ENCODE results near the gene FOXD3. TPM values are rescaled to one million over a fixed set of nuclear protein-coding genes. Genes with fewer than 3 reads are reported as not detected.

FOXD3 gene
- not detected for polyA plus RNA-seq (2013, experiment 1 of 2; ENCODE audit: insufficient read length)
- polyA plus RNA-seq (2013, experiment 2 of 2; ENCODE audit: insufficient read length) = not detected

- DNase-seq = peak; percentile 26
Measured at GRCh38 chr1:63322114-63322943, at the start of gene FOXD3. Gene FOXD3, plus strand, starts transcription at chr1:63322567. Its CDS starts 492 bp downstream, at chr1:63323059.

DNA sequence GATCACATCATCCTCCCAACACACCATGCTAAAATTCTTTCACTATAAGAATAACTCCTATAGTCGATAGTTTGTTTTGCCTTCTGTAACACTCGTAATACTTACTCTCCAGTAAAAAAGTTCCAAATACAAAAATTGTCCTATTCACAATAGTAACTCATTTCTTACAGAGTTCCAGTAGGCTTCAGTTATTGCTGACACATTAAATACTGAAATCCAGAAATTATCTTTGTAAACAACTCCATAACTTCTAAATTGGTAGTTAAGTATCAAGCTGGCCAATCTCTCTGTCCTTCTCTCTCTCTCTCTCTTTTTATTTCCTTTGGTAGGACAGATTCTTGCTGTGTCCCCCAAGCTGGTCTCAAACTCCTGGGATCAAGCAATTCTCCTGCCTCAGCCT, 49.6 kb upstream of the FOXD3 start:
- no peak for DNase-seq

DNA sequence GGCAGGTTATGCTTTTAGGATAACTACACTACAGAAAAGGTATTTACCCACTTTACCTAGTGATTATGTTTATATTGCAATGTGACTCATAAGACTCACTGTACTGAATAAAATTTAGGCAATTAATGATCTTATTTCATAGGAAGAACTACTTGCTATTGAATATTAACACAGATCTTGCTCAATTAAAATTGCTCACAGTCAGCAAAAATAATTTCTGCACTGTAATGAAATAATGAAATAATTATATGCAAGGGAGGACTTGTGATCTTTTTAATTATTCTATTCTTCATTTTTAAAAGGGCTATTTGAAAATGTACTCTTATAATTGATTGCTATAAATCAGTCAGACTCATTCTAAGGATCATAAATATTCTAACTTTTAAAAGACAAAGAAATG, 48.0 kb upstream of the FOXD3 start:
- no peak for DNase-seq

DNA sequence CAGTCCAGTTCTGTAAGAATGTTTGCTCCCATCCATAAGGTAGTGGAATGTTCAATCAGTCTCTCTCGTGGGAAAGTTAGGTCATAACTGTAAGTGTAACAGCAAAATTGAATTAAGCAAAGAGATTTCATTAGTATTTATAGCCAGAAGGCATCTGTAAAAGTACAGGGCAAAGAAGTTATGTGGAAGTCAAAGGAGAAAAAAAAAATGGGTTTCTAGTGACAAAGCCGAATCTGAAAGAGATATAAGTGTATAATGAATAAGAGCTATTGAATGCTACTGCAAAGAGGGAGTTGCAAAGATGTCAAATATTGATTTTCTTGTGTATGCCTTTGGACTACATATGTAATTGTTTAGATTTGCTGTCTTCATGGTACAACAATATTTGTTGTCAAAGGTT, 47.4 kb upstream of the FOXD3 start:
- DNase-seq = no peak

GRCh38 chr1:63276624-63277023, 45.7 kb upstream of the FOXD3 start:
- no peak for DNase-seq

DNA sequence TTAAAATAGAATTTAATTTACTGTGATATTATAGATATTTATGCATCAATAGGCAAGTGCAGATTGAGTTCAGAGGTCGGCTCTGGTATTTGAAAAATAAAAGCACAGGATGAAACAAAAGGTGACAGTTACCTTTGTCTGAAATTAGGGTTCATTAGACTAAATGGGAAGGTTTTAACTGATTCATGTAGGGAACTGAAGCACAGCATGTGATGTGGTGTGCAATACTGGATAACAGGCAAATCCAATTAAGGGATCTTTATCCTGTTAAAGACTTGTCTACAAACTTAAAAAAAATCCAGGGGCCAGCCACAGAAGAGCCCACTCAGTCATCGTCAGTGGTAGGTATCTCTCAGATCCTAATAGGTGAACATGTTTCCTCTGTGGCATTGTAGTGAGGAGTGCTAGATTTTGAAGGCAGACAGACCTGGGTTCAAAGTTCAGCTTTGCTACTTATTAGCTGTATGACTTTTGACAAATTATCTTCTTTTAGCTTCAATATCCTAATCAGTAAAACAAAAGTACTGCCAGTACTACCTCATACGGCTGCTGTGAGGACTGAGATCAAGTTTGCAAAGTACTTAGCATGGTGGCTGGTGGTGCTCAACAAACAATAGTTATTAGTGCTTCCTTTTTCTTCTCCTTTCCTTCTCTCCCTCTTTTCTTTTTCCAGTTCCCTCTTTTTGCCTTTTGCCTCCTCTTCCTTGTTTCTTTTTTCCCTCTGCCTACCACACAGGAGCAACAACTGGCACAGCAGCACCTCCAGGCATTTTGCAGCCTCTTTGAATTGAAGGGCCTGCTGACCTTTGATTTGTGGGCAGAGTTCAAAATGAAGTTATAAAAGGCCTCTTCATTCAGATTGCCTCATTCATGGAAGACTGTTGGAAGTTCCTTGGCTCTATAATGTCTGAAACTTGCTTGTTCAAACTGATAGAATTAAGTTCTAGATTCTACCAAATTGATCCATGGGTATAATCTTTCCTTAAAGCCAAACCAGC, 44.9 kb upstream of the FOXD3 start:
- DNase-seq = no peak

GRCh38 chr1:63281753-63282152, 40.6 kb upstream of the FOXD3 start:
- no peak for DNase-seq

- no peak for DNase-seq
Measured at GRCh38 chr1:63289135-63289534, 33.2 kb upstream of the FOXD3 start.

DNA sequence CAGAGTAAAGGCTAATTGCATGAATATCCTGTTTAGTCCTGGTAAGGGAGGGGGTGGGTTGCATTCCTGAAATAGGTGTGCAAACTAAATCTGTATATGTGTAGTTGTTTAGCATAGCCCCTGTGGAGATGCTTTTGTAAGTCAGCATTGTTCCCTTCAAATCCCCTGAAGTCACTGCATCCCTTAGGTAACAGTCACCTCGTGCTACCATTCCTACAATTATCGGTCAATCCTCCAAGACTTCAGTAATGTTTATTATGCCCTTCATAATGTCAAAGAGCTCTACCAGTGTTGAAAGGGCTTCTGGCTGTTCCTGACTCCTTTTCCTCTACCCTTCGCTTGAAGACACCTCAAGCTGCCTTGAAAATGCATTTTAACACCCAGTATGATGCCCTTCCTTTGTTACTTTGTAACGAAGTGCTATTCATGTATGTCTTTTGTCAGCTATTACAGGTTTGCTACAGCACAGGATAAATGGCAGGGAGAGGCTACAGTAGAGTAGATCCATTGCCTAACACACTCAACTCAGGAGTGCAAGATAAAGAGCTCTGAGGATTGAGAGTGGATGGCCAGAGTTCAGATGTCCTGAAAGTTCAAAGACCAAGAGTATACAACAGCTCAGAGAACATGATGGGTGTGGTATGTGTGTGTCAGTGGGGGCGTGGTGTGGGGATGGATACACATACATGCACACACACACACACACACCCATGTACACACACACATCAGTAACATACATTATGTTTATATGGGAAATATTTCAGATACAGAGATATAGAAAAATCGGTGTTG, 27.4 kb upstream of the FOXD3 start:
- no peak for DNase-seq

DNA sequence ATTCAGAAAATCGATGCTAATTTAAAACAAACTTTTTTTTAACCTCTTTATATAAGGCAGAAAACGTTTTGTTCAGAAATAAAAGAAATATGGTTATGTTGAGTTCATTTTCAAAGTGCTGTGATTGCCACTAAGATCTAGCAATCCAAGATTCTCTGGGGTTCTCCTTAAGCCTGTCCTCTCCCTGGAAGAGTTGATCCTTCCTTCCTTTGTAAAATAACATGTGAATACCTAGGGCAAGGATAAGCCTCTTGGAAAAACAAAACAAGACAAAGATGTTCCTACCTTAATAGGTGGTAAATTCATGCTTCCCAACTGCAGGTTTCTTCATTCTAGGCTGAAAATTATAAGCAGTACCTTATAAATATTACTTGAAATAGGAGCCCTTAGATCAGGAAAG, 18.0 kb upstream of the FOXD3 start:
- no peak for DNase-seq

- DNase-seq = no peak
Measured at GRCh38 chr1:63305043-63305442, 17.3 kb upstream of the FOXD3 start.

GRCh38 chr1:63307196-63307794, 15.1 kb upstream of the FOXD3 start:
- no peak for DNase-seq

DNA sequence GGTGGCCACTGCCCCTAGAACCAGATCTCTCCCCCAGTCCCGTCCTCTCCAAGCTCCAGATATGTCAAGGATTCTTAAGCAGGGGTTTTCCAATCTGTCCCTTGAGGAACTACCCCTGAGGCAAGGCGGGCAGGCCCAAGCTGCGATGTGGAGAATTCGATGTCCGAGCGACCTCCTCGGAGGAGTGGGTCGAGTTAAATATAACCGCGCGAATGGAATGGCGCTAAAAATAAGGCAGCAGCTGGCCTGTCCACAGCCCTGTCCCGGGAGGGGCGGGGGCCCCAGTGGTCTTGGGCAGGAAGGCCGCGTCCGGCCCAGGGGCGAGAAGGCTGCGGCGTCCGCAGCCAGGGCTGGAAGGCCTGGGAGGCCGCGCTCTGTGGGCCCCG, 5.8 kb upstream of the FOXD3 start:
- no peak for DNase-seq

DNA sequence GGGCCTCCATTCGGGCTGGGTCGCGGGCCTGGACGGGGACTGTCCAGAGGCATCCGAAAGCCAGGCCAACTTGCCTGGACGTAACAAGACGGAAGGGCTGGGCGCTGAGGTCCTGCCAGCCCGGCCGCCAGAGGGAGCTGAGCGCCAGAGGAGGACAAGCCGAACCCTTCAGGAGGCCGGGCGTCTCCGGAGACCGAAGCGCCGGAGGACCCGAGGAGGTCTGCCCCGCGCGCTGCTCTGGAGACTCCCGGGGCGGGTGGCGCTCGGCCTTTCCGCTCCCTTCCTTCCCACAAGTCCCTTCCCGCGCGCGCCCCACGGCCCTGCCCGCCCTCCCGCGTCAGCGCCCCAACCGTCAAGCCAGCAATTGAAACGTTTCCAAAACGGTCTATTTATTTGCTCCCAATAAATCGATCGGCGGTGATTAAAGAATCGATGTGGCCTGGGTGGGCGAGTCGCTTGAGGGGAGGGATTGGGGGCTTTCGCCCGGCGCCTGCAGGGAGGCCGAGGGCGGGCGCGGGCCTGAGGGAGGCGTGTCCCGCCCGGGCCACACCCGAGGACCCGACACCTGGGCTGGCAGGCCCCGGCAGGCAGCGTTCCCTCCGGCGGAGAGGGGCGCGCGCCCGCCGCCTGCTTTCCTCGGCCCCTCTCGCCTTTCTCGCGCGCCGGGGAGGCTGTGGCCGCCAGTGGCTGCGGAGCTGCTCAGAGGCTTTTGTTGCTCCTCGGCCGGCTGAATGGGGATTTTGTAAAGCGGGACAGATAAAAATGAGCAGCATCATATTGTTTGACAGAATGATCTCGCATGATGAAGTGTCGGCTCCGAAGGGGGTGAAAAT, 5.2 kb upstream of the FOXD3 start:
- peak; percentile 56 for DNase-seq

- DNase-seq = no peak
Measured at GRCh38 chr1:63317817-63318152, 4.6 kb upstream of the FOXD3 start.

- no peak for DNase-seq
Measured at GRCh38 chr1:63318201-63318979, 4.0 kb upstream of the FOXD3 start.

GRCh38 chr1:63319046-63320021, 3.0 kb upstream of the FOXD3 start:
- no peak for DNase-seq

- DNase-seq = no peak
Measured at GRCh38 chr1:63320022-63320721, 2.2 kb upstream of the FOXD3 start.

Measured in fibroblast of skin of back (primary cell).